ENCODE data around the gene DCXR.

The DCXR gene

DNA sequence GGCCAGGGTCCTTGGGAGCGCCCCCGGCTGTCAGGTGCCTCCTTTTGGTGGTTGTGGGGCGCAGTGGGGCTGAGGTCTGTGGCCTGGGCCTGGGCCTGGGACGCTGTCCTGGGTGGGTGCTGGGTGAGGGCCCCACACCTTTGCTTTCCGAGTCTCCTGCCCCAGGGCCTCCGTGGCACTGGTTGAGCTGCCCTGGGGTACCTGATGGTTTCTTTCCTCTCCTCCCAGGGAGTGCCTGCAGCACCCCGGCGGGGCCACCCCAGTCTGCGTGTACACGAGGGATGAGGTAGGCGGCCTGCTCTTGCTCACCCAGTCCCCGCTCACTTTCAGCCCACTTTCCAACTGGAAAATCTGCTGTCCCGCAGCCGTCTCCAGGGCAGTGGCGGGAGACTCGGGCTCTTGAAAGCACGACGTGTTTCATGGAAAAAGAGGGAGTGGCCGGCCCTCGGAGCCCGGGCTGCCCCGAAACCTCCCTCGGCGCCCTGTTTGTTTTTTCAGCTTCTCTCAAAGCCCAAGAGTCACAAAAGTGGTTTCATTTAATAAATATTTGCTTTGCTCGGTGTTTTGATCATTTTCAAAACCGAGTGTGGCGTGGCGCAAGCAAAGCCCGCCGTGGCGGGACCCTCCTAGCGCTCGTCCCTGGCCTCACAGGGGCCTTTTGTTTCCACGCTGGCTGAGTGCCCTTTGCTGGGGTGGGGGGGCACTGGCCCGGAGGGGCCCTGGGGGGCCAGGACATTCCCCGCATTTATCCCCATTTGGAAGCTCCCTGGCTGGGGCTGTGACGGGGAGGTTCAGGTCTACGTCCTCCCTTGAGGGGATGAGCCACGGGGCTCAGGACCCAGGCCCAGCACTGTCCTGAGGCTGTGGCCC lies 42.7 kb downstream of the DCXR start:
- no peak for DNase-seq

DNA sequence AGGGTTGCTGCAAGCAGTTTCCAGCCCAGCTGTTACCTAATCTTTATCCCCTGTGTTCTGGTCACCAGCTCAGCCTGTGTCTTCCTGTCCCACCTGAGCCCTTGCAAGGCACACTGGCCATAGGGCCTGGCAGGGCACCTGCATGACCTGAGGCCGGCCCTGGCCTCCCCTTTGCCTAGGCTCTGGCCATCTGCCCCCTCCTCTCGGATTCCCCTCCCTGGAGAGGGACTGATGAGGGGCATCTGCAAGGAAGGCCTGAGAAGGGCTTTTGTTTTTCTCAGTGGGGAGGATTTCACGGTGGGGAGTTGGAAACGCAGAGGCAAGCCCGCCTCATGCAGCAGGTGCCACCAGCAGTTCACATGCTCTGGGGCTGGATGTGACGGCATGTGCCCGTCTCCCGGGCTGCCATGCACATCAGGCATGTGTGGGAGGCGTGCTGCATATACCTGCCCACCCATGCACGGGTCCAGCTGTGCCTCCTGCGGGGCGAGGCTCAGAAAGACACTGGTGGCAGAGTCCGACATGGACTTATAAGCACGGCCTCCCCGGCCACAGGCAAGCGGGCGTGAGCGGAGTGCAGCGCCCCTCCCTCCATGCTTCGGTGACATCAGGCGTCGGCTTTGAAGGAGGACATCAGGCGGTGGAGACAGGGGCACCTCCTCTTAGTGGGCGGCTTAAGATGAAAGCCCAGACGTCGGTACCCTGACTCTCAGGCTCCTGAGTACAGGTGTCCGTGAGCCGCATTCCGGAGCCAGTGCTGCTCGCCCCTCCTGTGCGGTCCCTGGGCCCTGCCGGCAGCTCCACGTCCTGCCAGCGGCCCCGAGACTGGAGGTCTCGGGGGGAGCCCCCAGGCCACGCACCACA lies 43.5 kb downstream of the DCXR start:
- DNase-seq, result no peak

DNA sequence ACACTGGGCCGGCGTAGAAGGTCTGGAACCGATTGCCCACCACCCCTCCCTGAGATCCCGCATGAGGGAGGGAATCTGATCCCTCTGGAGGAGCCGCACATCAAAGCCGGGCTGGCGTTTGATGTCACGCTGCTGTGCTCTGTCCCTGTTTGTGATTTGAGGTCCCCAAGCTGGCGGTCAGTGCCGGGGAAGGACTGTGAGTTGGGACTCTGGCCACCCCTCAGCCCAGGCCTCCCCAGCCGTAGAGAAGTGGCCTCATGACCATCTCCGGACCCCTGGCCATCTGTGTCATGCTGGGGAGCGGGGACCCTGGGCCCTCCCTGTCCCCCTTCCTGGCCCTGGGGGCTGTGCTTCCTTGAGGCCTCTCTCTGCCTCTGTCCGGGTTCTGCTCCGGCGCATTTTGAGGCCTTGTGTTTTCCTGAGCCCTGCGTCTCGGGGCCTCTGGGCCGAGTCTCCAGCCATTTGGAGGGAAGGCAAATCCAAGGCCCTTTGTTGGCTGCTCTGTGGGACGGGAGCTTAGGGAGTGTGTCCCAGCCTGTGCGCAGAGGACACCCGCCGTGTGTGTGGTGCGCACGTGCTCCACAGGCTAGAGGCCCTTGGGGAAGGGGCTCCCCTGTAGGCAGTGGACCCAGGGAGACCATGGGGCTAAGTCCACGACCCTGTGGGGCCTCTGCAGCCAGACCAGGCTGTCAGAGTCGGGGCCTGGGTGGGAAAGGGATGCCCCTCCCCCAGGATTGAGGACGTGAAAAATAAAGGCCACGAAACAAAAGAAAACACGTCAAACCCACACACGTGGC lies 45.0 kb downstream of the DCXR start:
- no peak for DNase-seq

GRCh38 chr17:81991684-81992305 lies 45.7 kb downstream of the DCXR start:
- no peak for DNase-seq

DNA sequence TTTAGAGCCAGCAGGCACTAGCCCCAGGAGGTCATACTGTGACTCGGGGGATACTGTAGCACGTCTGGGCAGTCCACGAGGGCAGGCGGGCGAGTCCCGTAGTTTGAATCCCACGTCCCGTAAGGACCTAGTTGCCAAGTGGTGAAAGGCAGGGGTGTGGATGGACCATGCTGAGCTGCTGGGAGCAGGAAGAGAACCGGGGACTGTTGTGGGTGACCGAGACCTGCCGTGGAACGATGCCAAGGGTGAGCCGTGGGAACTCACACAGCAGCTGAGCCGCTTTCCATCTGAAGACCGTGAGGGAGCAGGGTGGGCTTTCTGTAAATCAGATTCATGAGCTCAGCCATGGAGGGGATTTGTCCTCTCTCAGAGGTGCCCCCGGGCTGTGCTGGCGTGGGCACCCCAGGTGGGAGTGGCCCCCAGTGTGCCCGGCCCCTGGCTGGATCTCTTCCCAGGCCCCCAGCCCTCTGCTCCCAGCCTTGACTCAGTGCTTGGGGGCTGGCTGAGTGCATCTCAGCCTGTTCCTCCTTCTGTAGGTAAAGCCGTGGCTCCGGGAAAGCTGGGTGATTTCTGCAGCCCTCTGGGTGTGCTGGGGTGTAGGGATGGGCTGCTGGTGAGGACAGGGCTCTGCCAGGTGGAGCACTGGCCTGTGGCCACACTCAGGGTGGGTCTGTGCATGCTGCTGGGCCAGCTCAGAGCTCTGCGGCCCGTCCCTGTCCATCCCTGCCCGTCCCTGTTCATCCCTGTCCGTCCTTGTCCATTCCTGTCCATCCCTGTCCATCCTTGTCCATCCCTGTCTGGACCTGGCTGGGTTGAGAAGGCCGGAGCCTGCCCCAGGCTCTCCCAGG lies 46.4 kb downstream of the DCXR start:
- no peak for DNase-seq

DNA sequence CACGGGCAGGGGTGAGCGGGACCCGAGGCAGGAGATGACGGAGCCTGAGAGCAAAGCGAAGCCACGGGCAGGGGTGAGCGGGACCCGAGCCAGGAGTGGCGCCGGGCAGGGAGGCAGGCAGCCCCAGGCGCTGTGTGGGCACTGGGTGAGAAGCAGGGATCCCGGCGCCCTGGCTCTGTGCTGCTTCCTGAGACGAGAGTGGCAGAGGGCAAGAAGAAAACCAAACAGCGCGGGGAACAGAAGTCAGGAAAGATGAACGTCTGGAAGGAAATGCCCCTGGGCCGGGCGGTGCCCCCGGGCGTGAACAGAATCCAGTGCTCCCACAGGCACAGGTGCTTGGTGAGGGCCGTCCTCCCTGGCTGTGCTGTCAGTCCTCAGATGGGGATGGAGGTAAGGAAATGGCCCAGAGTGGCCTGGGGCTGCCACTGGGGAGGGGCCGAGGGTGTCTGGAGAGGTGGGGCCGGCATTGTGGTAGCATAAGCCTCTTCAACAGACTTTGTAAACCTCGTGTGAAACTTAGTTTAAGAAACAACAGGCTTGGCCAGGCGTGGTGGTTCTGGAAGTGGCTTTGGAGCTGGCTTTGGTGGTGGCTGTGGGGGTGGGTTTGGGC lies 50.2 kb downstream of the DCXR start:
- DNase-seq, result no peak

DNA sequence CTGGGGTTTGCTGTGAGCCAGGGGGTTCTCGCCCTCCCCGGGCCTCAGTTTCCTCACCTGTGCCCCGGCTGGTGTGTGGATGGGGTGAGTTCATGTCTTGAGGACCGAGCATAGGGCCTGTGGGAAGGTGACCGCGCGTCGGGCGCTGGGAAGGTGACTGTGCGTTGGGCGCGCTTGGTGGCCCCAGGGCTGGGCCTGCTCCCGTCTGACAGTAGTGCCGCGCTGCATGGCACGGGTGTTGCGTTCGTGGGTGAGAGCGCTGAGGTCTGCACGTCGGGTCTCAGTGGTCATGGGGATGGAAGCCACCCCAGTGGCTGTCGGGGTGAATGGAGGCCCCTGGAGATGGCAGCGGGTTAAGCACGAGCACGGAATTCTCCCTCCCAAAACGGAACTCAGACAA lies 50.9 kb downstream of the DCXR start:
- no peak for DNase-seq
